NCI-H345 (cell line): ENCODE measurements around the gene ZSCAN22.
"Not testable (repeated sequence)": the region's sequence is repeated elsewhere in the genome, so short reads cannot be mapped to it uniquely, and the experiment has no call there.

Experiments used
- DNase-seq: peaks from one replicate; lab custom pipeline; 2025; lab: John Stamatoyannopoulos, UW

The ZSCAN22 gene

GRCh38 chr19:58374200-58374599 lies 47.4 kb downstream of the ZSCAN22 start:
- DNase-seq: no peak

DNA sequence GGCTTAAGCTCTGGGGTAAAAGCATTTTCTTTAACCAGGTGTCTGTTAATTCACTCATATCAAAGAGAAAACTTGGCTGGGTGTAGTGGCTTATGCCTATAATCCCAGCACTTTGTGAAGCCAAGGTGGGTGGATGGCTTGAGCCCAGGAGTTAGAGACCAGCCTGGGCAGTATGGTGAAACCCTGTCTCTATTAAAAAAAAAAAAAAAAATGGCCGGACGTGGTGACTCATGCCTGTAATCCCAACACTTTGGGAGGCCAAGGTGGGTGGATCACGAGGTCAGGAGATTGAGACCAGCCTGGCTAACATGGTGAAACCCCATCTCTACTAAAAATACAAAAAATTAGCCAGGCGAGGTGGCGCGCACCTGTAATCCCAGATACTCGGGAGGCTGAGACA lies 49.9 kb downstream of the ZSCAN22 start:
- DNase-seq: not testable (repeated sequence)

DNA sequence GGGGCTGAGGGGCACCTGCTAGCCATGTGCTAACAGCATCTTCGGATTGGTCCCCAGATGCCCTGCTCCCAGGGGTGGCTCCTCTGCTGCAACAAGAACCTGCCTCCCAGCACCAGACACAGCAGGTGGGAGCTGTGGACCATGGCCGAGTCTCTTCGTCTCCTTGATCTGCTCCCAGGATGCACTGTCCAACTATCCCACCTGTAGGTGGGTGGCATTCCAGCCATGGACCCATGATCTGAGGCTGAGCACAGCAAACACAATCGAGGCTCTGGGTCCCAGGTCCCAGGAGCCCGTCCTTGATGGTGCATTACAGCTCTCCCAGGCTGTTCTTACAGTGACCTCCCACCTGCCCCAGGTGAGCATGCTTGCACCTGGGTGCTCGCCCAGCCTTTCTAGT lies 52.5 kb downstream of the ZSCAN22 start:
- no peak for DNase-seq

DNA sequence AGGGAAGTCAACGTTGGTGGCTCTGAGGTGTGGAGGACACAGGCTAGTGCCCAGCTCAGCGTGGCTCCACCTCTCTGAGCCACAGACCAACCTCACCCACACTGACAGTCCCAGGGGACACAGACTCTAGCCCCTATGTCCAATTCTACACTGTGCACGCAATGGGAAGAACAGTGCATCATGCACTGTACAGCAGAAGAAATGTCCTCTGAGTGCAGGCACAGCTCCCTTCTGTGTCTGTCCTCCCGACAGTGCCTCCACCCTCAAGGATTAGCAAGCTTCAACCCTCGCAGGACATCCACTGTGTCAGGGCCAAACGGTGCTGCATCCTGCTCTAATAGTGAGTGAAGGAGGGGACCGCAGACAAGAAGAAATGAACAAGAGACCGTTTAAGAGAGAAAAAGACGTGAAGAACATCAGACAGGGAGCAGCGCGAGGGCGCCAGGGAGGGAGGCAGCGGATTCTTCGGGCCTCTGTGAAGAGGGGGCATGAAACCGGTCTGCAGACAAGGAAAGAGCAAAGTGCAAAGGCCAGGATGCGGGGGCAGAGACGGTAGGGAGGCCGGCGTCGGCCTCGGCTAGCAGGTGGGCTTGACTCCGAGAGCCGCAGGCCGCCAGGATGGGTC lies 53.4 kb downstream of the ZSCAN22 start:
- no peak for DNase-seq

DNA sequence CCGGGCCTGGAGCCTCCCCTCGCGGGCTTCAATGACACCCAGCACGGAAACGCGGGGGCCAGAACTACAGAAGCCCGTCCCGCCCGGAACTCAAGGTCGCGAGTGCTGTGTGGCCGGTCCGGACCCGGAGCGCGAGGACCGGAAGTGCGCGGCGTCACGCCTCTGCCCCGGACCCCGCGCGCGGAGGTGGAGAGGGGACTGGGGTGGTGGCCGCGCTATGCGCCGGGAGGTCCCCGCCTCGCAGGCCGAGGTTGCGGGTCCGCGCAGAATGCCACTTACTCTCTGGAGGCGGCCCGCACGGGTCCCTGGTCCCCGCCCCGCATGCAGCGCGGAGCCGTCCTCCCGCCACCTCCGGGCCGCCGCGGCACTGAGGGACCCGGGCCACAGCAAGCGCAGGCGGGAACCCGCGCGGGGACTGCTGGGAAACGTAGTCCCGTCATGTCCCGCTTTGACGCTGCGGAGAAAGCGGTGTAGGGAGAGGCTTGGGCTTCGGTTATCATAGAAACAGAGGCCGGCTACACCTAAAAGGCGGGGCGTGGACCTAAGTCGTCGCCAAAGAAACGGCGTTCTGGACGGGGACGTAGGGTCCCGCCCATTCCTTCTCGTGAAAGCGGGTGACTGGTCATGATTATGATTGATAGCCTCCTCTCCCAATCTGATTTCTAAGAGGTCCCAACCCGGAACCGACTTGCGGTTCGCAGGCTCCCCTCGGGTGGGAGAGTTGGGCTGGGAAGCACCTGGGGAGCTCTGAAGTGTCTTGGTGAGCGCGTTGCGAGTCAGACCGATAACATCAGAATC lies 54.1 kb downstream of the ZSCAN22 start, which contains the start of gene ZNF837:
Gene ZNF837 (minus strand): TSS at position 369 of the 798 bp plus-strand sequence. CDS start 11,698 bp downstream, outside the sequence.
- DNase-seq: peak; percentile 99

GRCh38 chr19:58381460-58382212 lies 54.8 kb downstream of the ZSCAN22 start:
- DNase-seq: no peak

DNA sequence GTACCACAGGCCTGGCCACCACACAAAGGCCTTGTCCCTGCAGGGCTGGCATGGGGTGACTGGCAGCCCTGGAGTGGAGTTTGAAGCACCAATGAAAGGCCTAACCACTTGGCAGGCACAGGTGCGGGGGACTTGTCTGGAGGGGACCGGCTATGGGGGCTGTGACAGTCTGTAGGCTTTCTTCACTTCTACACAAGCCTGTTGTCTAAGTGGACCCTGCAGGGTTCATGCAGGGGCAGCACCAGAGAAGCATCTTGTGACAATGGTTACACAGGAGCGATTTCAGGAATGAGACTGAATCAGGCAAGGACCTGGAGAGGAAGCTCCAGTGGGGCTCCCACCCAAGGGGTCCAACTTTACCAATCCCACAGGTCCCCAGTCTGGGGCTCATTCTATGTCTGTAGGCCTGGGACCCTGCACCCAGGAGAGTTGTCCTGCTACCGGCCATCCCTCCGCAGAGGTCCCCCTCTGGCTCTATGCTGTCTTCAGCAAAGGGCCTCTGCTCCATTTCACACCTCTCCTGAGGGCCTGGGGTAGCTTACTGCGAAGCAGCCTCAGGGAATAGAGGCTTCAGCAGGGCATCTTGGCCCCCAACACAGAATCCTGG lies 56.3 kb downstream of the ZSCAN22 start:
- no peak for DNase-seq

DNA sequence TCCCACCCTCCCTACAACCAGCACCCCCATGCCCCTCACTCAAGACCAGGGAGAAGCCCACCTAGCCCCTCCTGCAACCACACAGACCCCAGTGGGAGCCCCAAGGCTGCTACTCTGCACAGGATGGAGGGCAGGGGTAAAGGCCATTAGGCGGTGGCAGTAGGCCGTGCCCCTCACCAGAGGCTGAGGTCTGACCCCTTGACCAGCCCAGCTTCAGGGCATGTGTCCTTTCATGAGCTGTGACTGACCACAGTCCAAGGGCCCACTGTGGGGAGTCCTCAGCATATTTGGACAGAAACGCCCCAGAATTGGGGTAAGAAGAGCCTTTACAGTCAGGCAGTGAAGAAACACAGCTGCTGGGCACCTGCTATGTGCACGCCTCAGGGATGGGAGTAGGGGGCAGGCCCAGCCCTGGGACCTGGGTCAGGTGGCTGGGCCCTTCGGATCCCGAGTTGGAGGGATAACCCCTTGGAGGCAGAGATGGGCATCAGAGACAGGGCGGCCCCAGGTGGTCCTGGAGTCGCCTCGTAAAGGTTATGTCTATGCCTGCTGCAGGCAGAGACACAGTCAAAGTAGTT lies 58.6 kb downstream of the ZSCAN22 start:
- no peak for DNase-seq

DNA sequence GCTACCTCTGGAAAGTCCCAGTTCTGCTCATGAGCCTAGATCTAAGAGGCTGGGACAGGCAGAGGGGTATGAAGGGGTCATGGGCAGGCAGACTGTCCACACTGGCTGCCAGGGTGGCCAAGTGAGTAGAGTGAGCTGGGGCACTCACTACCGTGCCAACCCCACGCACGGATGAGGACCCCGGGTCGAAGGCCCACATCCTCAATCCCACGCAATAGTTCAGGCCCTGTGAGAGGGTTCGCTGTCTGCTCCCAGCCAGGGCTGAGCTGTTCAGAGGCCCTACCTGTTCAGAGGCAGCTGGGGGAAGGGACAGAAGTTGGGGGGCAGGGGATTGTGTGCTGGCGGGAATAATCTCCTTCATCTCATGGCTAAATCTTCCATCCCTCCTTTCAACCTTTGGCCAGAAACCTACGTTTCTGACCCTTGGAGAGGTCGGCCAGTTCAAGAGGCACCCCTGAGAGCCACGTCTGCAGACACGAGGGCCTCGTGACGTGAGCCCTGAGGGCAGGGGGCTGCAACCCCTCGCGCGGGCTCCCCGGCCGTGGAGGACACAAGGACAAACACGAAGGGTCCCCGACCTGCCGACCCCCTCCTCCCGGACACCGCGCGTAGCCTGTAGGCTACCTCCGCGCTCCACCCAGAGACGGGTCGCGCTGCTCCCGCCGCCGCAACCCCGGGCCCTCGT lies 59.2 kb downstream of the ZSCAN22 start:
- no peak for DNase-seq

DNA sequence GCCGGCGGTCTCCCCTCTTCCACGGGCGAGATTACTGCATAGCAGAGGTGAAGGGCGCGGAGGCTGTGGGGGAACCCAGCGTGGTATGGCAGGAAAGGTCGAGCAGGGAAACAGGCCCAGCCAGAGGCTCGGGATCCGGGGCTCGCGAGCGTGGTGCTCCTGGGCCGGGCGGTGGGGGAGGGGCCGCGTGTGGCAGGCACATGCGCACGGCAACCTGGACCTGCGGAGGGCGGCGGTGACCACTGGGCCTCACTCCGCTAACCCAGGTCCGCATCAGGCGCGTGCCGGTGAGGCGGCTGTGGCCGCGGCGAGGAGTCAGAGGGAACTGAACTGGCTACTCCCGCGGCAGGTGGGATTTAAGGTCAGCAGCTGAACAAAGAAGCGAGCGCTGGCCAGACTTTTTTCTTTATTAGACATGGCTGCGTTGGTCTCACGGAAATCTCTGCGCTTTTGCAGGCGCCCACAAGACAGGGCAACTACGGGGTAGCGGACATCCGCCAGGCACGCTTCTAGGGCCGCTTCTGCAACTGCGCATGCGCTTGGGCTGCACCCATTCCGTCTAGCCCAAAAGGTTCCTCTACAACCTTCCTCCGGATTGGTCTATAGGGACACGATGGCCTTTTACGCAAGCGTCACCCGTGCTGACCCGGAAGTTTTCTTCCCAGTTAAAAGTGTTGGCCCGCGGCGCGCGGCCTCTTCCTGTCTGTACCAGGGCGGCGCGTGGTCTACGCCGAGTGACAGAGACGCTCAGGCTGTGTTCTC lies 60.0 kb downstream of the ZSCAN22 start, which contains the start of gene RPS5:
Gene RPS5 (plus strand): TSS at position 694 of the 762 bp plus-strand sequence. CDS start 869 bp downstream, outside the sequence.
- peak; percentile 96 for DNase-seq

DNA sequence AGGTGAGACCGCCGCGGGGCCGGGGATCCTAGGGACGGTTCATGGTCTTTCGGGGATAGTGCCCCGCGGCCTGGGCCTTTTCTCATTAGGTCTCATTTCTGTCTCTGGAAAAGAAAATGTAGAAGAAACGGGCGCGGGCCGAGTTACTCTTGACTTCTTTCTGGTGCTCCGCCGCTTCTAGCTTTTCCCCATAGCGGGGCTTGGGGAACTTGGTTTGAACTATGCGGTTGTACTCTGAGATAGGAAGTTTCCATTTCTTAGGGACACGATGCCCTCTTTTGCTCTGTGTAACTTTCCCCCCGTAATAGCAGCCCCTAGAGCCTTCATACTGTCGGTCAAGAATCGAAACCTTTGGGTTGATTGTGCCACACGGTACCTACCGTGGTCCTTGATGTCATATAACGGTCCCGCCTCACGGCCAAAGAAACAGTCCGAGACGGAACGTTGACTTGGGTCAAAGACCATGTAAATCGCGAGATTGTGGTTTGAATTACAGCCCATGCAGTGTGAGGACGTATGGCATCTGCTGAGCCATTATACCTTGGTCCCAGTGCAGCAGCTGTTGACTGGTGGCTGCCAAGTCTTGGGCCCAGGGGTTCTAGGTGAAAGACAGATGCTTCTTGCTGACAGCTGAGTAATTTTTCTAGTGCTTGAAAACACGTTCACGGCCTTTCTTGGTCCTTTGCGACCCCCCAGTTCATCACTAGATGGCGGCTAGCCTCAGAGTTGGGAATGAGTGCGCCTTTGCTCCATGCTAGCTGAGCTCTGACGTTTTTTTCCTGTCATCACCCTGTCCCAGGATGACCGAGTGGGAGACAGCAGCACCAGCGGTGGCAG lies 60.8 kb downstream of the ZSCAN22 start:
- no peak for DNase-seq

DNA sequence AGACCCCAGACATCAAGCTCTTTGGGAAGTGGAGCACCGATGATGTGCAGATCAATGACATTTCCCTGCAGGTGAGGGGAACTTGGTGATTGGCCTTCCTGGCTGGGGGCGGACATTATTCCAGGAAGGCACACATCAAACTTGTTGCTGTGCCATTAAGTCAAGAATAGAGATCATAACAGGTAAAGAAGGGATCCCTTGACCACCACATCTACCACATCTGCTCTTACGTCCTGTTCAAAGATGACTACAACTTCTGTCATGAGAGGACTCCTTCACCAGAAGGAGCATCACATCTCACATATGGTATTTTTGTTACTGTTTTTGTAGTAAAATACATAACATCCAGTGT lies 61.4 kb downstream of the ZSCAN22 start:
- DNase-seq: no peak
